Measurements from ENCODE around the gene C3orf18.

C3orf18 gene

GRCh38 chr3:50609763-50610085 is 42.2 kb upstream of the C3orf18 start:
- H3K9ac ChIP-seq (ENCODE audit: low read depth, low read length): no peak overlapping the region
- peaks cover 7% of the 10 kb centered on the region; the same call in 1 of the 2 replicates for H3K4me1 ChIP-seq (ENCODE audit: insufficient read depth, low read length)
- H3K27ac ChIP-seq (ENCODE audit: low read depth, low read length): no peak overlapping the region
- 81% methylated on average over 3 of the region's 3 CpGs for WGBS
- H3K36me3 ChIP-seq (ENCODE audit: insufficient read depth, low read length): no peaks in the 10 kb centered on the region; the same call in 1 of the 2 replicates
- no peak overlapping the region for H3K4me3 ChIP-seq (ENCODE audit: low read length)
- no peaks in the 10 kb centered on the region for H3K9me3 ChIP-seq (ENCODE audit: insufficient read depth, low read depth, low read length)
- peaks cover 42% of the 10 kb centered on the region for H3K27me3 ChIP-seq (ENCODE audit: insufficient read depth, low read length)

- Histone ChIP-seq H3K9me3 (ENCODE audit: insufficient read depth, low read depth, low read length) (no peaks in the 10 kb centered on the region), H3K36me3 (ENCODE audit: insufficient read depth, low read length) (no peaks in the 10 kb centered on the region; the same call in 1 of the 2 replicates), H3K4me3 (ENCODE audit: low read length) (no peak overlapping the region), H3K4me1 (ENCODE audit: insufficient read depth, low read length) (peaks cover 7% of the 10 kb centered on the region; the same call in 1 of the 2 replicates), H3K27me3 (ENCODE audit: insufficient read depth, low read length) (peaks cover 42% of the 10 kb centered on the region), H3K9ac (ENCODE audit: low read depth, low read length) (no peak overlapping the region), H3K27ac (ENCODE audit: low read depth, low read length) (no peak overlapping the region)
- WGBS: 93% methylated on average over 5 of the region's 5 CpGs
Observed at GRCh38 chr3:50609071-50609762, 41.7 kb upstream of the C3orf18 start.

DNA sequence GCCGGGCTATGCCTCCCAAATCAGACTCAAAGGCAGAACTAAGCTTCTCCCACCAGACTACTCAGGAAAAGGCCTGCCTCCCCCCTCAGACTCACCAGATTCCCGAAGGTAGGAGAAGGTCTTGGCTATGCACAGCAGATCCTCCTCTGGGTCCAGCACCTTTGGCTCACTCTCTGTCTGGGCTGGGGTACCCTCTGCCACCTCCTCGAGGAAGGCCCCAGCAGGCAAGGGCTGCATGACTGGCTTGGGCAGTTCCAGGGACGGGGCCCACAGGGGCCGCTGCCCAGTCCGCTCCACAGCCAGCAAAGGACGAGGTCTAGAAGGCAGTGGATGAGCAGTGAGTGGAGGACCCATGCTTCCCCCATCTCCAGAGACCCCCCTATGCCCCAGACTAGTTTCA is 40.7 kb upstream of the C3orf18 start:
- Histone ChIP-seq H3K4me3 (ENCODE audit: low read length) (no peak overlapping the region), H3K27ac (ENCODE audit: low read depth, low read length) (no peak overlapping the region), H3K27me3 (ENCODE audit: insufficient read depth, low read length) (peaks cover 35% of the 10 kb centered on the region), H3K4me1 (ENCODE audit: insufficient read depth, low read length) (peaks cover 7% of the 10 kb centered on the region; the same call in 1 of the 2 replicates), H3K36me3 (ENCODE audit: insufficient read depth, low read length) (no peaks in the 10 kb centered on the region; the same call in 1 of the 2 replicates), H3K9me3 (ENCODE audit: insufficient read depth, low read depth, low read length) (no peaks in the 10 kb centered on the region), H3K9ac (ENCODE audit: low read depth, low read length) (no peak overlapping the region)
- WGBS: 97% methylated on average over 7 of the region's 7 CpGs

GRCh38 chr3:50607271-50608091 is 39.9 kb upstream of the C3orf18 start:
- Histone ChIP-seq H3K27ac (ENCODE audit: low read depth, low read length) (no peak overlapping the region), H3K9ac (ENCODE audit: low read depth, low read length) (no peak overlapping the region), H3K9me3 (ENCODE audit: insufficient read depth, low read depth, low read length) (no peaks in the 10 kb centered on the region), H3K4me3 (ENCODE audit: low read length) (no peak overlapping the region), H3K4me1 (ENCODE audit: insufficient read depth, low read length) (peaks cover 3% of the 10 kb centered on the region; the same call in 1 of the 2 replicates), H3K27me3 (ENCODE audit: insufficient read depth, low read length) (peaks cover 27% of the 10 kb centered on the region), H3K36me3 (ENCODE audit: insufficient read depth, low read length) (no peaks in the 10 kb centered on the region; the same call in 1 of the 2 replicates)
- 94% methylated on average over 29 of the region's 29 CpGs for WGBS

DNA sequence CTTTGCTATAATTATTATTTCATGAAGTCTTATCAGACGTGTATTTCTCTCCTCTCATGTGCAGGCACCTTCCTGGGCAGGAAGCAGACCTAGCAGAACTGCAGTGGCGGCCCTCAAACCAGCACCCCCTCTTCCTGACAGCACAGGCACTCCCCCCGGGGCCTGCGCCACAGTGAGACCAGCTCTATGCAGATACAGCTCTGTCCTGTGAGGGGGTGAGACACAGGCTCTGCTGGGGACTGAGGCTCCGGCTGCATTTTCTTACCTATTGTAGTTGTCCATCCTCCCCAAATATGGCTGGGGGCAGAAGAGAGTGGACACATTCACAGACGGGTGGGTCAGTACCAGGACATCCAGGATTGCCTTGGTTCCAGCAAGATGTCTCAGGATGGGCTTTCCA is 39.0 kb upstream of the C3orf18 start:
- H3K4me1 ChIP-seq (ENCODE audit: insufficient read depth, low read length): no peaks in the 10 kb centered on the region
- no peak overlapping the region for H3K27ac ChIP-seq (ENCODE audit: low read depth, low read length)
- H3K4me3 ChIP-seq (ENCODE audit: low read length): no peak overlapping the region
- 81% methylated on average over 6 of the region's 6 CpGs for WGBS
- no peak overlapping the region for H3K9ac ChIP-seq (ENCODE audit: low read depth, low read length)
- H3K9me3 ChIP-seq (ENCODE audit: insufficient read depth, low read depth, low read length): no peaks in the 10 kb centered on the region
- peaks cover 22% of the 10 kb centered on the region for H3K27me3 ChIP-seq (ENCODE audit: insufficient read depth, low read length)
- no peaks in the 10 kb centered on the region; the same call in 1 of the 2 replicates for H3K36me3 ChIP-seq (ENCODE audit: insufficient read depth, low read length)

DNA sequence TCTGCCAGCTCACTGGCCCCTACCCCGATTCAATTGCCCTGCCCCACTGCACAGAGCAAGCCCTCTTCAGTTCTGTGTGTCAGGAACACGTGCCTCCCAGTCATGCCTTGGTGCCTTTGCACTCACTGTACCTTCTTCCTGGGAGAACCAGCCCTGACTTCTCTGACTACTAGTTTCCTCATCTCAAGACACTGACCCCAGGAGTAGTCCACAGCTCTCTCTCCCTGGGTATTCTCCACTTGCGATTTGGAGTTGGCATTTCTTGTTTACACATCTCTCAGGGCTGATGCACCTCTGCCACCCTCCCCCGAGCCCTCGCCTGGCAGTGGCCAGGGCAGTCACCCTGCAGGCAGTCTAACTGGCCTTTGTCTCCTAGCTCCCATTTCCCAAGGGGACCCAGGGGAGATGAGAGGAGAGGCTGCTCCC is 38.4 kb upstream of the C3orf18 start:
- no peak overlapping the region for H3K27ac ChIP-seq (ENCODE audit: low read depth, low read length)
- H3K9ac ChIP-seq (ENCODE audit: low read depth, low read length): 0 out of 2 replicates have a peak overlapping the region, but pooled peaks have one; percentile 1
- H3K4me3 ChIP-seq (ENCODE audit: low read length): no peak overlapping the region
- 84% methylated on average over 5 of the region's 5 CpGs for WGBS
- peaks cover 3% of the 10 kb centered on the region; the same call in 1 of the 2 replicates for H3K4me1 ChIP-seq (ENCODE audit: insufficient read depth, low read length)
- no peaks in the 10 kb centered on the region for H3K9me3 ChIP-seq (ENCODE audit: insufficient read depth, low read depth, low read length)
- H3K36me3 ChIP-seq (ENCODE audit: insufficient read depth, low read length): no peaks in the 10 kb centered on the region; the same call in 1 of the 2 replicates
- peaks cover 18% of the 10 kb centered on the region for H3K27me3 ChIP-seq (ENCODE audit: insufficient read depth, low read length)

DNA sequence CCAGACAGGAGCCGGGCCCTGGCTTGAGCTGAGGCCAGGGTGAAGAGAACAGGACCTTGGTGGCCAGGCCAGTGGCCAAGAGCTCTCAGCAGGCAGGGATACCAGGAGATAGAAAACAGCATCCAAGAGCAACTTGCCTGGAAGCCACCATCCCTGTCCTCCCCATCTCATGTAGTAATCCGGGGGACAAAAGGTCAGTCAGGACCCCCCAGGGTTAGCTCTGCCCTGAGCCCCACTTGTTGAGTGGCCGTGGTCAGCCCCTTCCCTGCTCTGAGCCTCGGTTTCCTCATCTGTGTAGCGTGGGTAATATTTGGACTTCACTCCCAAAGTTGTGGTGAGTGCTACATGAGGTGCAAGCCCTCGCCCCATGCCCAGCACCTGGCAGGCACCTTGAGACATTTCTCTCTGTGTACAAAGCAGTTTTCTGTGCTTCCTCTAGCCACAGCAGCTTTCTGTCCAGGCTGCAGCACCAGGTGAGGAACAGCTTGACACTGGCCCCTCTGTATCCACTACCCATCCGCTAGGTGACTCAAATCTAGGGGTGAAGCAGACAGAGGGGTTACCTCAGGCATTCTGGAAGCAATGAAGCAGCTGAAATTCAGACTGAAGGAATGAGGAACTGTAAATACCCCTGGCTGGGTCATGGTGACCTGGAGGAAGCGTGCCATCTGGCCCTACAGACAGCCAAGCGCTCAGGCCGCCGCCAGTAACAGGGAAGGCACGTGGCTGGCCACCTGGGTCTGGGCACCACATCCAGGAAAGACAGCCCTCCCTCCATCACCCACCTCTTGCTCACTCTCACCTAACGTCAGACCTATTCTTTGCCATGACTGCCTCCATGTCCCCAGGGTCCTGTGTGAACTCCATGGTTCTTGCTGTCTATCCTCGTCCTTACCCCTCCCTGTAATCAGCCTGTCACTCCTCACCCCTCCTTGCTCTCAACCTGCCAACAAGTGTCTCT is 37.4 kb upstream of the C3orf18 start:
- Histone ChIP-seq H3K27ac (ENCODE audit: low read depth, low read length) (no peak overlapping the region), H3K4me1 (ENCODE audit: insufficient read depth, low read length) (peaks cover 3% of the 10 kb centered on the region; the same call in 1 of the 2 replicates), H3K4me3 (ENCODE audit: low read length) (no peak overlapping the region), H3K36me3 (ENCODE audit: insufficient read depth, low read length) (no peaks in the 10 kb centered on the region; the same call in 1 of the 2 replicates), H3K27me3 (ENCODE audit: insufficient read depth, low read length) (peaks cover 8% of the 10 kb centered on the region), H3K9me3 (ENCODE audit: insufficient read depth, low read depth, low read length) (no peaks in the 10 kb centered on the region), H3K9ac (ENCODE audit: low read depth, low read length) (no peak overlapping the region)
- WGBS: 88% methylated on average over 14 of the region's 14 CpGs

DNA sequence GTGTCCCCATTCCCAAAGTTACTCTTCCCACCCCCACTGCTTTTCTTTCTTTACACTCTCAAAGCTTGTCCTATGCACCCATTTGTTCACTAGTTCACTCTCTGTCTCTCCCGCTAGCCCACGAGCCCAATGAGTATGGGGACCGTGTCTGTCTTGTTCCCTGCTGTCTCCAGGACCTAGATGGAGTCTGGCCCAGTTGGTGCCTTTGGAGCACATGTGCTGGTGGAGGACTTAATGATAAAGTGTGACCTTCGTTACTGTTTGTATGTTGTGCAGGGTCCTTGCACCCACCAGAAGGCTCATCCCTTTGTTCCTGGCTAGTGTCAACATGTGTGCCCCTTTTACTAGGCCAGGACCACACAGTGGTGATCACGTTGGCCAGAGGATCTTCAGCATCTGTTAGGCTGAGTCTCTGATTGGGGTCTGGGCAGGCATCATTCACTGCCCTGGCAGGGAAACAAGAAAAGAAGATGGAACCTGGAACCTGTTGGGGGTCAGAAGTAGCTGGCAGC is 36.6 kb upstream of the C3orf18 start:
- Histone ChIP-seq H3K4me1 (ENCODE audit: insufficient read depth, low read length) (peaks cover 3% of the 10 kb centered on the region; the same call in 1 of the 2 replicates), H3K4me3 (ENCODE audit: low read length) (no peak overlapping the region), H3K9ac (ENCODE audit: low read depth, low read length) (no peak overlapping the region), H3K9me3 (ENCODE audit: insufficient read depth, low read depth, low read length) (no peaks in the 10 kb centered on the region), H3K27me3 (ENCODE audit: insufficient read depth, low read length) (peaks cover under 1% of the 10 kb centered on the region), H3K27ac (ENCODE audit: low read depth, low read length) (no peak overlapping the region), H3K36me3 (ENCODE audit: insufficient read depth, low read length) (no peaks in the 10 kb centered on the region; the same call in 1 of the 2 replicates)
- 88% methylated on average over 5 of the region's 5 CpGs for WGBS

GRCh38 chr3:50603261-50604109 is 35.9 kb upstream of the C3orf18 start:
- Histone ChIP-seq H3K4me1 (ENCODE audit: insufficient read depth, low read length) (peaks cover 3% of the 10 kb centered on the region; the same call in 1 of the 2 replicates), H3K27me3 (ENCODE audit: insufficient read depth, low read length) (no peaks in the 10 kb centered on the region; the same call in 1 of the 2 replicates), H3K36me3 (ENCODE audit: insufficient read depth, low read length) (no peaks in the 10 kb centered on the region; the same call in 1 of the 2 replicates), H3K27ac (ENCODE audit: low read depth, low read length) (no peak overlapping the region), H3K4me3 (ENCODE audit: low read length) (no peak overlapping the region), H3K9ac (ENCODE audit: low read depth, low read length) (no peak overlapping the region), H3K9me3 (ENCODE audit: insufficient read depth, low read depth, low read length) (no peaks in the 10 kb centered on the region)
- 78% methylated on average over 4 of the region's 4 CpGs for WGBS

All from HUES64 (cell line).